HCT116 (cell line): ENCODE measurements around the gene SEC31B. TPM values are rescaled to one million over a fixed set of nuclear protein-coding genes. Genes with fewer than 3 reads are reported as not detected.
A peak's percentile ranks its signal among the peaks of the same experiment; 100 is the strongest.

ENCODE experiments used
- ATAC-seq: fragments of 200-7000 bp; cut with Tn5 transposase; 2 replicates; pipeline ENCODE4 v1.9.1; 2020; ENCODE audit warnings: mild to moderate bottlenecking, moderate library complexity
- BruUV-seq: library from RNA; stranded (reverse); fragments of 400-500 nt; replicated peaks from 2 replicates; lab custom pipeline; 2021; lab: Mats Ljungman, UMichigan
- CTCF ChIA-PET: fragments of 300-600 bp; sonication (Branson Sonifier 250); formaldehyde crosslinking; loops from one replicate; lab custom pipeline; 2021; ENCODE audit warnings: antibody characterized with exemption; lab: Charles Lee
- POLR2A ChIA-PET: fragments of 300-600, 350-600 bp; sonication (Branson Sonifier 250); formaldehyde crosslinking; loops from one replicate; lab custom pipeline; 2021; ENCODE audit warnings: antibody characterized with exemption; lab: Charles Lee
- RAD21 ChIA-PET, 2 experiments: fragments of 300-600 bp; sonication (Branson Sonifier 250); formaldehyde crosslinking; loops; one replicate each; lab custom pipeline; 2023; ENCODE audit warnings: low total read pairs in 2 of 2; ENCODE audit not compliant: uncharacterized antibody in 2 of 2, unreplicated experiment in 2 of 2, low non-redundant PET in 1 of 2; lab: Charles Lee
- DNase-seq: peaks from one replicate; pipeline ENCODE4 v3.0.0-alpha.2; 2010; ENCODE audit warnings: low read depth, low spot score
- H2AFZ ChIP-seq: fragments of 200-600 bp; shearing (Covaris generic), sonication (generic); 2 replicates; pipeline ENCODE4 v1.6.1; 2017; ENCODE audit warnings: low read depth, mixed run types, mixed read lengths, antibody characterized with exemption, low read length; ENCODE audit not compliant: poor library complexity, severe bottlenecking
- H3K27ac ChIP-seq: 2 replicates; pipeline ENCODE4 v1.5.1; 2012; ENCODE audit warnings: low read depth, low read length
- H3K27me3 ChIP-seq: fragments of 200-600 bp; sonication (generic); 2 replicates; pipeline ENCODE4 v1.6.1; 2016; ENCODE audit warnings: mixed run types, low read length, mixed read lengths; ENCODE audit not compliant: insufficient read depth
- H3K36me3 ChIP-seq, 2 experiments: fragments of 200-500 bp in 1 of 2; fragments of 200-600 bp in 1 of 2; sonication (Bioruptor generic) in 1 of 2; sonication (generic) in 1 of 2; 2 replicates each; pipeline versions ENCODE4 v1.5.1 to v1.6.1; 2014 to 2016; ENCODE audit warnings: low read length in 2 of 2, inconsistent platforms in 1 of 2, mixed read lengths in 1 of 2, mixed run types in 1 of 2; ENCODE audit not compliant: insufficient read depth in 2 of 2, control insufficient read depth in 1 of 2
- H3K4me1 ChIP-seq, 2 experiments: fragments of 200-600 bp in 1 of 2; sonication (generic) in 1 of 2; 2 replicates each; pipeline versions ENCODE4 v1.5.1 to v1.6.1; 2012 to 2017; ENCODE audit warnings: low read length in 2 of 2, inconsistent platforms in 1 of 2, mild to moderate bottlenecking in 1 of 2, mixed read lengths in 1 of 2, mixed run types in 1 of 2, moderate library complexity in 1 of 2; ENCODE audit not compliant: insufficient read depth in 2 of 2, control insufficient read depth in 1 of 2
- H3K4me2 ChIP-seq: fragments of 200-600 bp; sonication (generic); 2 replicates; pipeline ENCODE4 v1.6.1; 2017; ENCODE audit warnings: mixed run types, low read length, mixed read lengths
- H3K4me3 ChIP-seq, 2 experiments: fragments of 200-600 bp in 1 of 2; sonication (generic) in 1 of 2; replicated peaks in 1 of 2; 2 replicates each; pipeline ENCODE4 v1.5.1; 2011 to 2016; ENCODE audit warnings: low read length in 2 of 2, control low read depth in 1 of 2, low read depth in 1 of 2, mild to moderate bottlenecking in 1 of 2, mixed read lengths in 1 of 2, mixed run types in 1 of 2
- H3K79me2 ChIP-seq: fragments of 200-600 bp; sonication (generic); 2 replicates; pipeline ENCODE4 v1.6.1; 2017; ENCODE audit warnings: mild to moderate bottlenecking, mixed run types, low read length, moderate library complexity, mixed read lengths; ENCODE audit not compliant: insufficient read depth
- H3K9ac ChIP-seq: fragments of 200-600 bp; sonication (generic); 2 replicates; pipeline ENCODE4 v1.6.1; 2016; ENCODE audit warnings: low read length, mixed read lengths
- H3K9me2 ChIP-seq: fragments of 200-600 bp; sonication (generic), shearing (Covaris generic); 2 replicates; pipeline ENCODE4 v1.6.1; 2017; ENCODE audit warnings: mixed run types, mild to moderate bottlenecking, moderate library complexity; ENCODE audit not compliant: insufficient read depth
- H3K9me3 ChIP-seq, 2 experiments: fragments of 200-500 bp in 1 of 2; fragments of 200-600 bp in 1 of 2; sonication (Bioruptor generic) in 1 of 2; sonication (generic) in 1 of 2; 2 replicates each; pipeline ENCODE4 v1.6.1; 2014 to 2017; ENCODE audit warnings: low read length in 2 of 2, mixed read lengths in 2 of 2, inconsistent platforms in 1 of 2, low read depth in 1 of 2, mild to moderate bottlenecking in 1 of 2, mixed run types in 1 of 2, moderate library complexity in 1 of 2; ENCODE audit not compliant: control insufficient read depth in 1 of 2, insufficient read depth in 1 of 2
- H4K20me1 ChIP-seq: fragments of 200-600 bp; sonication (generic), shearing (Covaris generic); 2 replicates; pipeline ENCODE4 v1.6.1; 2017; ENCODE audit warnings: mixed run types, mild to moderate bottlenecking, moderate library complexity; ENCODE audit not compliant: insufficient read depth
- ATF3 ChIP-seq: IDR thresholded peaks from 2 replicates; pipeline ENCODE4 v1.6.1; 2012
- CBX3 ChIP-seq: IDR thresholded peaks from 2 replicates; pipeline ENCODE4 v1.6.1; 2012; ENCODE audit warnings: low read depth
- CTCF ChIP-seq, 3 experiments: fragments of 200-600 bp in 1 of 3; sonication (generic) in 1 of 3; IDR thresholded peaks in 2 of 3; conservative IDR thresholded peaks in 1 of 3; 2 replicates each; pipeline ENCODE4 v1.5.1; 2012 to 2017; ENCODE audit warnings: low read depth in 2 of 3, low read length in 2 of 3, antibody characterized with exemption in 1 of 3, borderline replicate concordance in 1 of 3, control low read depth in 1 of 3, mild to moderate bottlenecking in 1 of 3, mixed read lengths in 1 of 3, mixed run types in 1 of 3, moderate library complexity in 1 of 3; ENCODE audit not compliant: insufficient read depth in 1 of 3
- EGR1 ChIP-seq: IDR thresholded peaks from 2 replicates; pipeline ENCODE4 v1.6.1; 2012; ENCODE audit warnings: low read depth
- ELF1 ChIP-seq: IDR thresholded peaks from 2 replicates; pipeline ENCODE4 v1.6.1; 2012; ENCODE audit warnings: low read depth, borderline replicate concordance
- EZH2 ChIP-seq: fragments of 200-600 bp; sonication (generic); IDR thresholded peaks from 2 replicates; pipeline ENCODE4 v1.6.1; 2017; ENCODE audit warnings: antibody characterized with exemption, mixed run types
- FOSL1 ChIP-seq: IDR thresholded peaks from 2 replicates; pipeline ENCODE4 v1.6.1; 2012; ENCODE audit warnings: low read depth
- MAX ChIP-seq: IDR thresholded peaks from 2 replicates; pipeline ENCODE4 v1.6.1; 2012
- POLR2A ChIP-seq: IDR thresholded peaks from 2 replicates; pipeline ENCODE4 v1.7.0; 2011; ENCODE audit warnings: borderline replicate concordance; ENCODE audit not compliant: insufficient read depth, insufficient read length; ENCODE audit errors: extremely low read depth
- POLR2AphosphoS5 ChIP-seq: IDR thresholded peaks from 2 replicates; pipeline ENCODE4 v1.6.1; 2011; ENCODE audit warnings: mild to moderate bottlenecking, low read depth, low read length, moderate library complexity
- RAD21 ChIP-seq: IDR thresholded peaks from 2 replicates; pipeline ENCODE4 v1.6.1; 2012; ENCODE audit warnings: low read depth, mild to moderate bottlenecking
- REST ChIP-seq: IDR thresholded peaks from 2 replicates; pipeline ENCODE4 v1.6.1; 2012; ENCODE audit warnings: low read depth
- SP1 ChIP-seq: IDR thresholded peaks from 2 replicates; pipeline ENCODE4 v1.6.1; 2012; ENCODE audit warnings: low read depth
- SRF ChIP-seq: IDR thresholded peaks from 2 replicates; pipeline ENCODE4 v1.6.1; 2012; ENCODE audit warnings: low read depth
- TCF7L2 ChIP-seq: IDR thresholded peaks from 2 replicates; pipeline ENCODE4 v1.7.0; 2011; ENCODE audit warnings: borderline replicate concordance, inconsistent platforms; ENCODE audit not compliant: insufficient read depth, insufficient read length; ENCODE audit errors: extremely low read depth
- YY1 ChIP-seq: IDR thresholded peaks from 2 replicates; pipeline ENCODE4 v1.6.1; 2011; ENCODE audit warnings: low read length, low read depth, moderate library complexity, mild to moderate bottlenecking; ENCODE audit not compliant: insufficient replicate concordance; ENCODE audit errors: extremely low read depth
- ZBTB33 ChIP-seq: IDR thresholded peaks from 2 replicates; pipeline ENCODE4 v1.6.1; 2011; ENCODE audit warnings: mild to moderate bottlenecking, low read length, moderate library complexity; ENCODE audit not compliant: insufficient replicate concordance; ENCODE audit errors: extremely low read depth
- ZFX ChIP-seq: fragments of 450-650 bp; IDR thresholded peaks from 2 replicates; pipeline ENCODE4 v1.6.1; 2017
- ZNF274 ChIP-seq: fragments of 200-500 bp; sonication (Bioruptor generic); IDR thresholded peaks from 2 replicates; pipeline ENCODE4 v1.6.1; 2014; ENCODE audit warnings: mild to moderate bottlenecking, low read depth, low read length, inconsistent platforms
- intact Hi-C: fragments of 100-400 bp; cut with micrococcal nuclease; formaldehyde crosslinking; loops from 2 replicates; pipeline ENCODE4 v1.10.0; 2022
- total RNA-seq: library from RNA; stranded (reverse); gene quantifications from one replicate; pipeline ENCODE4 v1.2.1, GENCODE V29; 2021; ENCODE audit not compliant: unreplicated experiment

The SEC31B gene
- total RNA-seq, 1 experiment from 2014 or later = 30.9 TPM

GRCh38 chr10:100469756-100470155 is 49.9 kb downstream of the SEC31B start:
- no peaks in the 10 kb centered on the region for H3K79me2 ChIP-seq
- POLR2A ChIA-PET = no interaction called here
- no peaks in the 10 kb centered on the region for H4K20me1 ChIP-seq
- H3K4me2 ChIP-seq = no peak overlapping the region
- H3K4me1 ChIP-seq = no peaks in the 10 kb centered on the region
- RAD21 ChIA-PET = no interaction called here
- BruUV-seq = no TSS peak
- CTCF ChIA-PET = interaction anchor here (1.8 kb wide), 1 partner anchor 49 kb away, joined by 5 read pairs; no protein-coding TSS in a partner anchor
- H3K9me3 ChIP-seq = no peaks in the 10 kb centered on the region
- DNase-seq (no peak), ATAC-seq (peak; percentile 34; the same call in 1 of the 2 replicates)
- no peak overlapping the region for H3K9ac ChIP-seq
- H3K27me3 ChIP-seq = no peaks in the 10 kb centered on the region
- H3K9me2 ChIP-seq = peaks cover 4% of the 10 kb centered on the region; the same call in 1 of the 2 replicates
- H2AFZ ChIP-seq = no peak overlapping the region
- intact Hi-C loops = no loop called here
- TF ChIP-seq YY1 = no peak
- TF ChIP-seq FOSL1 = no peak
- TF ChIP-seq EZH2 = no peak
- no peak for TF ChIP-seq ZFX
- TF ChIP-seq SRF = no peak
- no peak for TF ChIP-seq ZNF274
- TF ChIP-seq MAX = no peak
- TF ChIP-seq EGR1 = no peak
- no peak for TF ChIP-seq REST
- no peak for TF ChIP-seq POLR2AphosphoS5
- no peak for TF ChIP-seq CTCF (IDR thresholded peaks at IDR 0.05 in 2 of 3, conservative IDR thresholded peaks at IDR 0.05 in 1 of 3; ENCODE audit: borderline replicate concordance in 1 of 3, insufficient read depth in 1 of 3, low read depth in 2 of 3, low read length in 2 of 3)
- TF ChIP-seq SP1 = no peak
- no peak for TF ChIP-seq RAD21
- no peak for TF ChIP-seq ELF1
- TF ChIP-seq CBX3 = no peak
- TF ChIP-seq TCF7L2 = no peak
- TF ChIP-seq ATF3 = no peak
- TF ChIP-seq ZBTB33 = no peak
- TF ChIP-seq POLR2A = no peak
- H3K4me3 ChIP-seq = no peak overlapping the region
- no peaks in the 10 kb centered on the region for H3K36me3 ChIP-seq
- H3K27ac ChIP-seq = no peak overlapping the region
